H1 (cell line): ENCODE data around the gene ST6GALNAC4. TPM values are rescaled to one million over a fixed set of nuclear protein-coding genes. Genes with fewer than 3 reads are reported as not detected.

Experiments used
- CTCF ChIA-PET: fragments of 300-600 bp; sonication (Branson Sonifier 250); formaldehyde crosslinking; loops from one replicate; lab custom pipeline; 2021; ENCODE audit not compliant: partially characterized antibody; lab: Charles Lee
- POLR2A ChIA-PET: fragments of 300-600 bp; sonication (Branson Sonifier 250); formaldehyde crosslinking; loops from one replicate; lab custom pipeline; 2021; ENCODE audit warnings: inconsistent platforms; ENCODE audit not compliant: partially characterized antibody; lab: Charles Lee
- DNase-seq, 2 experiments: peaks; one replicate each; pipeline versions ENCODE4 v3.0.0 to v3.0.0-alpha.2; 2010 to 2022; ENCODE audit warnings: low spot score in 2 of 2, low read depth in 1 of 2, mixed read lengths in 1 of 2
- FAIRE-seq: peaks from 2 replicates; lab custom pipeline; 2011; peaks lifted over from hg19 to GRCh38; lab: Jason Lieb, UNC
- H2AFZ ChIP-seq: 2 replicates; pipeline ENCODE4 v1.8.1; 2012; ENCODE audit warnings: low read length, inconsistent platforms
- H2AK5ac ChIP-seq: 2 replicates; pipeline ENCODE4 v1.6.1; 2013; ENCODE audit warnings: low read depth, low read length
- H2BK120ac ChIP-seq: replicated peaks from 2 replicates; pipeline ENCODE3; 2013; ENCODE audit warnings: low read depth, low read length, inconsistent platforms
- H2BK12ac ChIP-seq: 2 replicates; pipeline ENCODE4 v1.6.1; 2013; ENCODE audit warnings: low read depth, low read length
- H2BK15ac ChIP-seq: 2 replicates; pipeline ENCODE4 v1.6.1; 2013; ENCODE audit warnings: low read length
- H2BK20ac ChIP-seq: 2 replicates; pipeline ENCODE4 v1.6.1; 2013; ENCODE audit warnings: low read length
- H2BK5ac ChIP-seq: 2 replicates; pipeline ENCODE4 v1.6.1; 2013; ENCODE audit warnings: low read depth, low read length
- H3K14ac ChIP-seq: 2 replicates; pipeline ENCODE4 v1.6.1; 2013; ENCODE audit warnings: inconsistent platforms; ENCODE audit not compliant: insufficient read length
- H3K18ac ChIP-seq: 2 replicates; pipeline ENCODE4 v1.6.1; 2013; ENCODE audit warnings: low read length; ENCODE audit errors: extremely low read depth
- H3K23ac ChIP-seq: 2 replicates; pipeline ENCODE4 v1.6.1; 2013; ENCODE audit warnings: inconsistent platforms; ENCODE audit not compliant: insufficient read length
- H3K23me2 ChIP-seq: 2 replicates; pipeline ENCODE4 v1.6.1; 2013; ENCODE audit warnings: low read depth, low read length
- H3K27ac ChIP-seq: 2 replicates; pipeline ENCODE4 v1.6.1; 2011; ENCODE audit warnings: low read depth, low read length, inconsistent platforms
- H3K27me3 ChIP-seq, 4 experiments: replicated peaks in 1 of 4; 1 replicate in 1 of 4; 2 replicates in 3 of 4; pipeline versions ENCODE4 v1.6.1 to v1.8.1; 2011 to 2013; ENCODE audit warnings: low read length in 3 of 4, mild to moderate bottlenecking in 3 of 4, inconsistent platforms in 2 of 4, mixed read lengths in 2 of 4, moderate library complexity in 1 of 4; ENCODE audit not compliant: control insufficient read depth in 3 of 4, insufficient read depth in 3 of 4; ENCODE audit errors: extremely low read depth in 1 of 4
- H3K36me3 ChIP-seq, 4 experiments: 2 replicates each; pipeline versions ENCODE4 v1.6.1 to v1.8.1; 2011 to 2013; ENCODE audit warnings: mild to moderate bottlenecking in 4 of 4, low read length in 3 of 4, moderate library complexity in 2 of 4, control low read depth in 1 of 4, inconsistent platforms in 1 of 4; ENCODE audit not compliant: insufficient read depth in 4 of 4, control insufficient read depth in 2 of 4
- H3K4ac ChIP-seq: replicated peaks from 2 replicates; pipeline ENCODE3; 2013; ENCODE audit warnings: low read length, low read depth, mixed read lengths, inconsistent platforms; ENCODE audit not compliant: insufficient read length
- H3K4me1 ChIP-seq, 4 experiments: replicated peaks in 1 of 4; 1 replicate in 1 of 4; 2 replicates in 3 of 4; pipeline versions ENCODE4 v1.6.1 to v1.8.1; 2011 to 2013; ENCODE audit warnings: low read length in 3 of 4, inconsistent platforms in 2 of 4, mixed read lengths in 1 of 4; ENCODE audit not compliant: insufficient read depth in 4 of 4, control insufficient read depth in 3 of 4
- H3K4me2 ChIP-seq, 2 experiments: 2 replicates each; pipeline versions ENCODE4 v1.6.1 to v1.8.1; 2011 to 2013; ENCODE audit warnings: low read depth in 2 of 2, low read length in 2 of 2, control low read depth in 1 of 2, inconsistent platforms in 1 of 2, mild to moderate bottlenecking in 1 of 2; ENCODE audit not compliant: insufficient read depth in 1 of 2
- H3K4me3 ChIP-seq, 4 experiments: fragments of 200-600, 300-600 bp in 1 of 4; sonication (generic), shearing (Covaris generic), sonication (Bioruptor Twin) in 1 of 4; 2 replicates each; pipeline versions ENCODE4 v1.5.1 to v1.8.1; 2011 to 2016; ENCODE audit warnings: low read length in 4 of 4, low read depth in 3 of 4, control low read depth in 2 of 4, inconsistent platforms in 2 of 4, mild to moderate bottlenecking in 2 of 4, mixed read lengths in 1 of 4, moderate library complexity in 1 of 4; ENCODE audit not compliant: insufficient read depth in 2 of 4; ENCODE audit errors: extremely low read depth in 1 of 4
- H3K56ac ChIP-seq: replicated peaks from 2 replicates; pipeline ENCODE3; 2013; ENCODE audit warnings: low read depth, mild to moderate bottlenecking, mixed read lengths, low read length, inconsistent platforms; ENCODE audit not compliant: insufficient read length
- H3K79me1 ChIP-seq: 2 replicates; pipeline ENCODE4 v1.6.1; 2013; ENCODE audit warnings: low read depth, low read length, control low read depth
- H3K79me2 ChIP-seq, 2 experiments: 2 replicates each; pipeline versions ENCODE4 v1.6.1 to v1.8.1; 2012 to 2013; ENCODE audit warnings: low read length in 2 of 2, mild to moderate bottlenecking in 2 of 2, inconsistent platforms in 1 of 2; ENCODE audit not compliant: insufficient read depth in 2 of 2, control insufficient read depth in 1 of 2
- H3K9ac ChIP-seq, 4 experiments: replicated peaks in 1 of 4; 1 replicate in 1 of 4; 2 replicates in 3 of 4; pipeline versions ENCODE4 v1.6.1 to v1.8.1; 2011 to 2013; ENCODE audit warnings: low read depth in 3 of 4, low read length in 3 of 4, control low read depth in 2 of 4, mild to moderate bottlenecking in 2 of 4, moderate library complexity in 2 of 4, inconsistent platforms in 1 of 4; ENCODE audit errors: extremely low read depth in 1 of 4
- H3K9me3 ChIP-seq, 2 experiments: 2 replicates each; pipeline versions ENCODE4 v1.6.1 to v1.8.1; 2012 to 2013; ENCODE audit warnings: mild to moderate bottlenecking in 2 of 2, moderate library complexity in 2 of 2, control low read depth in 1 of 2, inconsistent platforms in 1 of 2, low read depth in 1 of 2, low read length in 1 of 2, mixed read lengths in 1 of 2; ENCODE audit not compliant: insufficient read depth in 2 of 2
- H4K20me1 ChIP-seq, 2 experiments: replicated peaks in 1 of 2; 2 replicates each; pipeline versions ENCODE3 to v1.8.1; 2011 to 2013; ENCODE audit warnings: inconsistent platforms in 2 of 2, low read length in 2 of 2, mild to moderate bottlenecking in 1 of 2; ENCODE audit not compliant: insufficient read depth in 2 of 2, control insufficient read depth in 1 of 2
- H4K5ac ChIP-seq: 2 replicates; pipeline ENCODE4 v1.6.1; 2013; ENCODE audit warnings: low read length, low read depth, mixed read lengths, inconsistent platforms; ENCODE audit not compliant: insufficient read length
- H4K8ac ChIP-seq: 2 replicates; pipeline ENCODE4 v1.8.0; 2013; ENCODE audit warnings: mild to moderate bottlenecking, moderate library complexity, low read length, inconsistent platforms; ENCODE audit not compliant: insufficient read depth; ENCODE audit errors: extremely low read depth
- H4K91ac ChIP-seq: replicated peaks from 2 replicates; pipeline ENCODE3; 2013; ENCODE audit warnings: low read length, mixed read lengths, inconsistent platforms; ENCODE audit not compliant: insufficient read length
- SP2 ChIP-seq: IDR thresholded peaks from 2 replicates; pipeline ENCODE4 v1.6.1; 2012; ENCODE audit warnings: mild to moderate bottlenecking, low read length, inconsistent platforms
- SP4 ChIP-seq: IDR thresholded peaks from 2 replicates; pipeline ENCODE4 v1.6.1; 2012; ENCODE audit warnings: low read length, inconsistent platforms
- whole genome bisulfite sequencing, 2 experiments: shearing (Covaris generic) in 1 of 2; methylation state at CpG; one replicate each; pipeline versions ENCODE4 v1.1.6 to v1.1.7; 2013 to 2015; ENCODE audit warnings: low lambda C conversion rate in 2 of 2, mixed read lengths in 2 of 2, inconsistent platforms in 1 of 2, low coverage in 1 of 2, missing lambda C conversion rate in 1 of 2; ENCODE audit not compliant: insufficient replicate concordance in 2 of 2, insufficient coverage in 1 of 2, insufficient read length in 1 of 2; ENCODE audit errors: extremely low coverage in 1 of 2, missing lambda C conversion rate in 1 of 2; 5-methylcytosine and 5-hydroxymethylcytosine counted together
- polyA plus RNA-seq, 7 experiments: library from polyadenylated mRNA; depleted of rRNA in 3 of 7; stranded (reverse) in 5 of 7; unstranded in 2 of 7; fragments of >200 nt in 5 of 7; fragments of 200-250 nt in 2 of 7; gene quantifications; 1 replicate in 5 of 7; 2 replicates in 1 of 7; 4 replicates in 1 of 7; pipeline versions ENCODE4 v1.2.1 to v1.2.3, GENCODE V29; 2011 to 2013; ENCODE audit warnings: missing spikeins in 2 of 7, mixed read lengths in 2 of 7
- total RNA-seq: library from RNA; stranded (reverse); fragmentation: NEBNext Ultra II Directional; extraction: Animal tissue kit (Norgen Biotek cat#: 25700); gene quantifications from 2 replicates; pipeline ENCODE4 v1.2.1, GENCODE V29; 2021

Gene ST6GALNAC4
- total and polyA plus RNA-seq, 2 of the 8 experiments (the other 6 are each of a cell fraction or from before 2014, with no cell fraction given), result 21.8 to 34.1 TPM

DNA sequence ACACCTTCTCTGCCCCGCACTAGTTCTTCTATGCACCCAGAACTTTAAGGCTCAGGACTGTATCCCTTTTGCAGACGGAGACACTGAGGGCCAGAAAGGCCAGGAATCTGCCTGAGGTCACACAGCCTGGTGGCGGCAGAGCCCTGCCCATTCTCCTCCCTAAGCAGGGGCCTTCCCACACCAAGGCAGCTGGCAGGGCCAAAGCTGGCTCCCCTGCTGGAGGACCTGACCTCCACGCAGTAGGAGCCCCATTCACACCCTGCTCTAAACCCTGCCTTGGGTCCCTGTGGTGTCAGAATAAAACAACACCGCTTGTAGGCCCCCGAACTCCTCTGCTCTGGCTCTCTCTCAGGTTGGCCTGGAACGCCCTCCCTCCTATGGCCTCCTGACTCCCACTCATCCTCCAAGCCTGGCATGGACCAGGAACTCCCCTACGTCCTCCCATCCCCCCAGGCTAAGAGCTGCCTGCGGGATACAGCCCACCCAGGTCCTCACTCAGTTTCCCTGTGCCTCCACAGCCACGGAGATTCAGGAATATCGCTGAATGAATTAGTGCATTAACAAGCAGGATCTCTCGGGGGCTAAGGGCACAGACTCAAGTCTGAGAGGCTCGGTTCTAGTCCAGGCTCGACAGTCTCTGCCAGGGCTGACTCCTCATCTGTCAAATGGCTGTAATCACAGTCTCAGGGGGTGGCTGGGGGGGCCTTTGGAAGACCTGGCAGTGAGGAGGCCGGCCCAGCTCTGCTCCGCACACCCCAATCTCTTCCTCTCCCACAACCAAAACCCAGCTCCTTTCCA, 20.2 kb downstream of the ST6GALNAC4 start:
- Histone ChIP-seq H4K8ac (peak overlapping the region; percentile 9; the same call in 1 of the 2 replicates), H3K9me3 (no peaks in the 10 kb centered on the region), H4K91ac (no peak overlapping the region), H4K5ac (no peak overlapping the region), H3K4me1 (peaks cover 0 to 28% (median 16%) of the 10 kb centered on the region in 4 experiments; a peak in 6 of 7 replicates), H2BK15ac (0 out of 2 replicates have a peak overlapping the region, but pooled peaks have one; percentile 19), H2BK20ac (no peak overlapping the region), H3K4me2 (peak overlapping the region; percentile 65 to 83), H3K9ac (peak overlapping the region in 3 of 4 experiments; percentile 13 to 48 (median 19); a peak in 3 of 7 replicates), H4K20me1 (peaks cover 5 to 13% of the 10 kb centered on the region in 2 experiments), H2BK12ac (0 out of 2 replicates have a peak overlapping the region, but pooled peaks have one; percentile 17), H3K36me3 (peaks cover 23 to 39% (median 32%) of the 10 kb centered on the region in 4 experiments), H3K23ac (no peak overlapping the region), H3K79me2 (peaks cover 0 to 4% of the 10 kb centered on the region in 2 experiments; a peak in 1 of 4 replicates), H3K18ac (no peak overlapping the region), H2BK5ac (no peak overlapping the region), H2AK5ac (0 out of 2 replicates have a peak overlapping the region, but pooled peaks have one; percentile 3), H3K27me3 (no peaks in the 10 kb centered on the region), H2AFZ (no peak overlapping the region), H2BK120ac (no peak overlapping the region), H3K4ac (no peak overlapping the region), H3K79me1 (peaks cover 10% of the 10 kb centered on the region), H3K4me3 (peak overlapping the region in 2 of 4 experiments; percentile 3 to 50; a peak in 4 of 8 replicates), H3K23me2 (peaks cover 5% of the 10 kb centered on the region; the same call in 1 of the 2 replicates), H3K27ac (no peak overlapping the region; the same call in 1 of the 2 replicates), H3K56ac (no peak overlapping the region), H3K14ac (no peak overlapping the region)
- 82% methylated on average over 14 of the region's 16 CpGs; no CpG with 5 or more reads in 1 of the 2 experiments for WGBS, 2 experiments
- no peak for TF ChIP-seq SP4
- no peak for TF ChIP-seq SP2
- DNase-seq, result no peak
- ChIA-PET CTCF (interaction anchor here (0.6 to 3.0 kb wide), 12 partner anchors 9 to 221 kb away, joined by 3 to 14 read pairs (median 3); no protein-coding TSS in a partner anchor), POLR2A (interaction anchor here (0.9 to 10.1 kb wide), 8 partner anchors 8 to 68 kb away, joined by 3 to 91 read pairs (median 6); partner anchors contain the start of gene ENG)
- FAIRE-seq, result no peak
